ENCODE data around the gene IL1RAP.

Gene IL1RAP

DNA sequence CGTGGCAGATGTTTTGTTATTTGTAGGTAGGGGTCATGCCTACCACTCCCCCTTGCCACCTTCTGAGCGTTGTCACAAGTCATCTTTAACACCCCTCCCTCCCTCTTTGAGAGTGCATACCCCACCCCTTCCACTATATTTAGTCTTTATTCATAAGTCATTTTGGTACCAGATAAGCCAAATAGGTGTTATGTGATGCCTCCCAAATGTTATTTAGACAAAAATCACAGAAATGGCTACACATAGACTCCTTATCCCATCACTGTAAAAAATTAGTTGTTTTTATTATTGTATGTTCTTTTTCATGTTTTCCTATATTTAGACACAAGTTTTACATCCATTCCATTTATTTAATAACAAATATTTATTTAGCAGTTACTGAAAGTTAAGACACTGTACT, 93.1 kb downstream of the IL1RAP start:
- FAIRE-seq (no peak), DNase-seq (ENCODE audit: insufficient read length, low spot score) (no peak)
- no peak for TF ChIP-seq POLR2A (IDR thresholded peaks at IDR 0.05; ENCODE audit: low read depth, low read length)

DNA sequence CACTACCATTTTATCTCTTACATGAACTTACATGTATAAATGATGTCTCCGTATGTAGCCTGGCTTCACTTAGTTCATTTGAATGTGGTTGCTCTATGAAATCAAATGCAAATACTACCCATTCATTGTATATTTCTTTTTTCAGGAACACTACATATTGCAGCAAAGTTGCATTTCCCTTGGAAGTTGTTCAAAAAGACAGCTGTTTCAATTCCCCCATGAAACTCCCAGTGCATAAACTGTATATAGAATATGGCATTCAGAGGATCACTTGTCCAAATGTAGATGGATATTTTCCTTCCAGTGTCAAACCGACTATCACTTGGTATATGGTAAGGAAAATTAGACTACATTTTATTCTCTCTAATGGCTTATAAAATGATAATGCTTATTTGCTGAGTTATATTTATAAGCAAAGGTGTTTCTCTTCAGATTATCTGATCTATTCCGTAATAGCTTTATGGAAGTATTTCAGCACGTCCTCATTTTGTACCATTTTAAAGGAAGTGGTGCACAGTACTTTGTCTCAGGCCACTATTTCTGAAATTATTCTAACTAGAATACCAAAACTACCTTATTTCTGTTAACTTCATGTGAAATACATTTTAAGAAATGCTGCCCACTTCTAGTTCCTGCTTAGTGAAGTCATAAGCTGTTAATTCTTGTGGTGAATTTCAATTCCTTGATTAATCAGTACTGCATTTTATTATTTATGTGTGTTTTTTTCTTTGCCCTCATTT, 95.1 kb downstream of the IL1RAP start:
- DNase-seq (ENCODE audit: insufficient read length, low spot score) (no peak), FAIRE-seq (no peak)
- no peak for TF ChIP-seq POLR2A (IDR thresholded peaks at IDR 0.05; ENCODE audit: low read depth, low read length)

DNA sequence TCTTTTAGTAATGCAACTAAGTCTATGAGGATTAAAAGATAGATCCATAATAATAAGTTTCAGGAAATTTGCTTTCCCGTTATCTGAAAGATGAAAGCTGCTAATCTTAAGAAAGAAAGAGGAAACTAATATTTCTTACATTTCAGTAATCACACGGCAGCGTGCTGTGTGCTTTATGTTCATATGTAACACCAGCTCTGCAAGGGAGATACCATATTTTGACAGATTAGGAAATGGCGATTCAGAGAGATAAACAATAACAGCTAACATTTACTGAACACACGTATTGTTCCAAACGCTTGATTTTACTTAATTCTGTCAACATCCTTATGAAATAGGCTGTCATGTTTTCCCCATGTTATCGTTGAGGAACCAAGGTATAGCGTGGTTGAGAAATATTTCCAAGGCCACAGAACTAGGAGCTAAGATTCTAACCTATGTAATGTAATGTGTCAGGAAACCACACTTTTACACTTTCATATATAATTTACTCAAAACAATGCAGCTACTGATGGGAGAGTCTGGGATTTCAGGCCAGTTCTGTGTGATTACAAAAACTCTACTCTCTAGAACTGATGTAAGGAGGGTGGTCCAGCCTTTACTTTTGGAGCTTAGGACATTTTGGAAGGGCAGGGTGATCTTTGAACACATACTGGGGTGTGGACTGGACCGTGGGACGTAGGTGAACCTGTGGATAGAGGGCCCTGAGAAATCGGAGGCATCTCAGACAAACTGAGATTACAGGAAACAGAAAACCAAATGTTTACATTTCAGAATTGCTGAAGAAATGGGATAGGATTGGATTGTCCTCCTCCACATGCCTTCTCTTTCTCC, 100.6 kb downstream of the IL1RAP start:
- peak; percentile 38 for FAIRE-seq
- TF ChIP-seq POLR2A (IDR thresholded peaks at IDR 0.05; ENCODE audit: low read depth, low read length), result no peak
- DNase-seq (ENCODE audit: insufficient read length, low spot score), result no peak

DNA sequence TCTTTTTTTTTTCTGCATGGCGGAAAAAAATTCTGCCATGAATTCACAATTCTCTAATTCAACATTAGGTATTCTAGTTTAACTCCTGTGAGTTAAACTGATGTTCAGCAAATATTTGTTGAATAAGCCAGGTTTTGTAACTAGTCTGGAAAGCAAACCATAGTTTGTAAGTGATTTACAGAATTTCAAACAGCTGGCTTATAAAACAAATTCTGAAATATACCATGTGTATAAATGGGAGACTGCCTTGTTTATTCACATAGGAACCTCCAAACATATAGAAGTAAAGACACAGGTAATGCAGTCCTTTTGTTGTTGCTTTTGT, 101.1 kb downstream of the IL1RAP start:
- TF ChIP-seq POLR2A (IDR thresholded peaks at IDR 0.05; ENCODE audit: low read depth, low read length), result no peak
- no peak for DNase-seq (ENCODE audit: insufficient read length, low spot score)
- no peak for FAIRE-seq

DNA sequence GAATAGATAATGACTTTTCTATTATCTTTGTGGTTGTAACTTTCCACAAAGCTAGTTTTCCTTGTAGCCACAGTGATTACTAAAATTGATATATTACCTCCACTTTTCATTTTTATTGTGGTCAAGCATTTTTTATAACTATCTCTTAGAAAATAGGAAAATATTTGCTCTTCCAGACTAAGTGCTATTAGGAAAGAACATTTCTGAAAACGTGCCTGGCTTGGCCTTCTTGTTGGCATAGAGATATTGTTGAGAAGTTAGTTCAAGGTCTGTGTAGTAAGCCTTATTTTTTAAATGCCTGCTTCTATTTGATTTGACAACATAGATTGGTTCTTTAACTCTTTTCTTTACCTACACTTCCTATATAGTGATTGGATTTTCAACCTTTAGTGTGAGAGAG, 101.7 kb downstream of the IL1RAP start:
- TF ChIP-seq POLR2A (IDR thresholded peaks at IDR 0.05; ENCODE audit: low read depth, low read length), result no peak
- FAIRE-seq (no peak), DNase-seq (ENCODE audit: insufficient read length, low spot score) (no peak)

DNA sequence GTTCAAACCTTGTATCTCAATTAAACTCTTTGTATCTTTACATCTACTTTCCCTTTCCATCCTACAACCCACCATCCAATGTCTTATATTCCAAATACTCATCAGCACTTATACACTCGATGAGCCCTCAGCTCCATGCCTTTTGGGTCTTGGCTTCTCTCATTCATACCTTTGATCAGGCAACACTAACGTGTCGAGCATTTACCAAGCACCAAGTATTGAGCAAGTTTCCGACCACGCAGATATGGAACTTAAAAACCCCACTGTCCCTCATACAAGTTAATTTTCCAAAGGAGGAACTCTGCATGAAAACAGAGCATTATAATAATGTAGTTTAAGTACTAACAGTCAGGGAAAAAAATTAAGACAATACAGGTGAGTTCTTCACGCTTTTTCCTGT, 102.8 kb downstream of the IL1RAP start:
- no peak for TF ChIP-seq POLR2A (IDR thresholded peaks at IDR 0.05; ENCODE audit: low read depth, low read length)
- DNase-seq (ENCODE audit: insufficient read length, low spot score), result no peak
- no peak for FAIRE-seq

DNA sequence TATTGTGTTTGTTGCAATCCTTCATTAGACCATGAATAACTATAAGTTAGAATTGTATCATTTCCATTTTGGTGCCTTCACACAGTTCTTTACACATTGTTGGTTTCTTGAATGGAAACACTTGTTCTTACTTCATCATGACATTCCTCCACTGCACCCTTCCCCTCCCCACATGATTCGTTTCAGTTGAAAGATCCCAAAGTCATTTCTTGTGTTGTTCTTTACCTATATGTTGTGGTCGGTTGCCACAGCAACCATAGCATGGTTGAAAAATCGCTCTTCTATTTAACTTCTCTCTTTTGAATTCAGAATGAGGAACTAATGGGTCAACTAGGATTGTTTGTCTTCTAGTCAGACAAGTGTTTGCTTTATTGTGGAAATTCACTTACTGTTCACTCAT, 103.3 kb downstream of the IL1RAP start:
- peak; percentile 58 for FAIRE-seq
- TF ChIP-seq POLR2A (IDR thresholded peaks at IDR 0.05; ENCODE audit: low read depth, low read length), result no peak
- DNase-seq (ENCODE audit: insufficient read length, low spot score), result no peak

DNA sequence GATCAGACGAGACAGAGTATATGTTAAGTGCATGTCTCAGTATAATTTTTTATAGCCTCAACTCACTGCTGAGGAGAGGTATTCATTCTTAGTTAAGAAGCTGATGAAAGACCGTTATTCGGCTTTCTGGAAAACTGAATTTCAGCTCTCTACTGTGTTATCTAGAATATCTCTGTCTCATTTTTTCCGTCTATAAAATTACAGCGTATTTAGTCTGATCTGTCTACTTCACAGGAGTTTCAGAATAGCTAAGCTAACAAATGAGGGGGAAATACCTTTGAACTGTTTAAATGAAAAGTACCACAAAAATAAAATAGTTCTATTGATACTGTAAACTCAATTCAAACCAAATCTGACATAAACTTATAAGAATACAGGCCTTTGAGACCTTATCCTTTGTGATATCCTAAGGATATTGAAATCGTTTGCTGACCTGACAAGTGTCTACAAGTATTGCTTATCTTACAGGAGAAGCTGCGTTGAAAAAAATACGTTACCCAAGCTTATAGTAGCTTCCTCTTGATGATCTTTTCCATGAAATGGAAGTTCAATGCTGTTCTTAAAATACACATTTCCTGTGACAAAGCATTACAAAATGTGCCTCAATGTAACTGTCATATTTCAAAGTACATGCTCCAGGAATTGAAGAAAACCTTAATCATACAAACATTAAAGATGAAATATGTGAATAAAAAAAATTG, 104.6 kb downstream of the IL1RAP start:
- FAIRE-seq, result peak; percentile 78
- TF ChIP-seq POLR2A (IDR thresholded peaks at IDR 0.05; ENCODE audit: low read depth, low read length), result no peak
- no peak for DNase-seq (ENCODE audit: insufficient read length, low spot score)

DNA sequence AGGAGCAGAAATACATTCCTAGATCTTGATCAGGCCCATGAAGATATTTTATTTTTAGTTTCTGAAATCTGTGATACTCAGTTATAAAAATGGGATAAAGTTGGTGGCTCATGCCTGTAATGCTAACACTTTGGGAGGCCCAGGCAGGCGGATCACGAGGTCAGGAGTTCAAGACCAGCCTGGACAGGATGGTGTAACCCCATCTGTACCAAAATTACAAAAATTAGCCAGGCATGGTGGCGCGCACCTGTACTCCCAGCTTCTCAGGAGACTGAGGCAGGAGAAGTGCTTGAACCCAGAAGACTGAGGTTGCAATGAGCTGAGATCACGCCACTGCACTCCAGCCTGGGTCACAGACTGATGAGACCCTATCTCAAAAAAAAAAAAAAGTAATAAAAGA, 105.5 kb downstream of the IL1RAP start:
- no peak for FAIRE-seq
- DNase-seq (ENCODE audit: insufficient read length, low spot score), result no peak
- no peak for TF ChIP-seq POLR2A (IDR thresholded peaks at IDR 0.05; ENCODE audit: low read depth, low read length)

DNA sequence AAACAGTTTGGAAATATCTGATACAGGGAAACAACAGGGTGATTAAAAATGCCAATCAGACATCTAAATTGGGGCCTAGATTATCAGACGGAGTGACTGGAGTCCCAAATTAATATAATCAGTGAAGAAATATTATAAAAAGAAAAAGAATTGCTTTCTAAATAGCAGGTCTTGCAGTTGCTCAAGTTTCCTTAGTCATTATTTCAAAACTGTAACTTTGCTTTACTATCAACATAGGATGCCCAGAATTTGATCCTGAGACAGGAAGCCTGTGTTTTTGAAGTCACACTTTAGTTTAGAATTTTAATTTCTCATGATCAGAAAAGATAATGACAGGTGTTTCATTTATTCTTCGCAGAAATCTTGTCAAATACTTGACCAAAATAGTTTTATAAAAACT, 105.9 kb downstream of the IL1RAP start:
- FAIRE-seq (peak; percentile 11), DNase-seq (ENCODE audit: insufficient read length, low spot score) (no peak)
- TF ChIP-seq POLR2A (IDR thresholded peaks at IDR 0.05; ENCODE audit: low read depth, low read length), result no peak

DNA sequence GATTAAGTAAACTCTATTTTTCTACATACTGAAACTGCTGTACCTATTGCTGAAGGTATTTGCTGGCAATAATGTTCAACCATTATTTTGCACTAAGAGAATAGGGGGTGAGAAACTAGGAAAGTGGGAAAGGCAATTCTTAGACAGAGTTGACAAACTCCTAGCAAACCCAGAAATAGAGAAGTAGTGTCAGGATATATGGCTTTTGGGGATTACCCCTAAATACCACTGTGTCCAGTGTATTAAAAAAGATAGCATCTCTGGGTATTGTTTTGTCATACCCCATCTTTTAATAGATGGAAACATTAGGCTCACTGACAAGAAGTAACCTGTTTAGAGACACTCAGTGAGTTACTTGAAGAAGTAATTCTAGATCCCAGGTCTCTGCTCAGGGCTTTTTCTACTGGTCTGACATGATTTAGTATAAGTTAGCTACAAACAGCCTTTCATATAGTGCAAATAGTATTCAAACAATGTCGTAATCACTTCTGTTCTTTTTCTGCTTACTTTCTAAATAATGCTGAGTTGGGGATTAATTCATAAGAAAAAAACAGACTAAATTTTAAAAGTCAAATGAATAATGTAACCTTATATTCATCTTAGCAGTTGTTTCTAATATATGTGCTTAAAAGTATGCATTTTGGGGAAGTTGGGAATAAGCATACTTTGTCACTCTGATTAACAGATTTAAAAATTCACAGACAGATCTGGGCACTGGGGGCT, 107.2 kb downstream of the IL1RAP start:
- DNase-seq (ENCODE audit: insufficient read length, low spot score), result no peak
- no peak for TF ChIP-seq POLR2A (IDR thresholded peaks at IDR 0.05; ENCODE audit: low read depth, low read length)
- FAIRE-seq, result peak; percentile 53

DNA sequence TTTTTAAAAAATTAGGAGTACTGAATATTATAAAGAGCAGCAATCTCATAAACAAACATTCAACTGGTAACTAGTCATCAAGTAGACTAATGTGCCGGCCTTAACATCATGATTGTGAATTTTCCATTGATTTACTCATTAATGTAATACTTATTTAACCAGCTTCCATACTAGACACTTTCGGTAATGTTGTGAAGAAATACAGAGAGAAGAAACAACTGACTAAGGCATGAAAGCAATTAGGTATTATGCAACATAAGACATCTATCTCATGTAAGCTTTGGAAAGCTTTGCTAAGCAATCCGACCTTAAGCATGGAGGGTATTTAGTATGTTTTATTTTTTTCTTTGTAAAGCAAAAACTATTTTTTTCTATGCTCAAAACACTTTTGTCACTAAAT, 108.0 kb downstream of the IL1RAP start:
- FAIRE-seq, result peak; percentile 20
- DNase-seq (ENCODE audit: insufficient read length, low spot score), result no peak
- no peak for TF ChIP-seq POLR2A (IDR thresholded peaks at IDR 0.05; ENCODE audit: low read depth, low read length)

DNA sequence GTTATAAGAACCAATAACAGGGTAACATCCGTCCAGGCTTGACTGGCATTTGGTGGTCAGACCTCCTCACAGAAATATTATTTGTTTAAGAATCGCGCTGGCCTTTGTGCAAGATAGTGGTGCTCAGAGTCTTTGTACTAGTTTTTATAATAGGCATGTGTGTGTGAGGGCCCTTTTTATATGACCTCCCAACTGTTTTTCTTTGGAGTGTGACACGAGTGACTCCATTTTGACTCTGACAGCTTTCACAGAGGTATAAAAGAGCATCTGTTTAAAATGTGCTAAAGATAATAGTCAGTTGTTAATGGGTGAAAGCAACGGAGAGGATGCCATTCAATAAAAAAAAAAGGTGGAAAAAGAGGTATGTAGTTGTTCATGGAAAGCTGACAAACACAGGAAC, 110.4 kb downstream of the IL1RAP start:
- FAIRE-seq, result no peak
- TF ChIP-seq POLR2A (IDR thresholded peaks at IDR 0.05; ENCODE audit: low read depth, low read length), result no peak
- no peak for DNase-seq (ENCODE audit: insufficient read length, low spot score)

Measured in H54 (cell line).